NCI-H82 treated with DMSO at 0.1 percent for 48 hours (cell line): ENCODE results near the gene ANKS1B.

ENCODE experiments used
- DNase-seq: peaks from one replicate; lab custom pipeline; 2025; ENCODE audit not compliant: unreplicated experiment; lab: John Stamatoyannopoulos, UW

ANKS1B gene

DNA sequence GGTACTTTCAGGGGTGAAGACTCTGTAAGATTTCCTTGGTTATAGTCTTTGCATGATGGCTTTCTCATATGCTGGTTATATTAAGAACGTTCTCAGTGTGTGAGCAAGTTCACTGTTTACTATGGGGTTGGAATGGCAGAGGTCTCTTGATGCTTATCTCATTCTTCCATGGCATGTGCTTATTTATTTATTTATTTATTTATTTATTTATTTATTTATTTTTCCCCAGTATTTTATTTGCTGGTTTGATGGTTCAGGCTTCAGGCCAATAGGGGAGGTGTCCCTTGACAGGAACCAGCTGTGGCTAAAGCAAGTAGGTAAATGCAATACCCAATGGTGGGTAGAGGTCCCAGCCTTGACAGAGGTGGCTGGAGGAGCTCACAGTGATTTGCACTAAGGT, 498.5 kb downstream of the ANKS1B start:
- no peak for DNase-seq

DNA sequence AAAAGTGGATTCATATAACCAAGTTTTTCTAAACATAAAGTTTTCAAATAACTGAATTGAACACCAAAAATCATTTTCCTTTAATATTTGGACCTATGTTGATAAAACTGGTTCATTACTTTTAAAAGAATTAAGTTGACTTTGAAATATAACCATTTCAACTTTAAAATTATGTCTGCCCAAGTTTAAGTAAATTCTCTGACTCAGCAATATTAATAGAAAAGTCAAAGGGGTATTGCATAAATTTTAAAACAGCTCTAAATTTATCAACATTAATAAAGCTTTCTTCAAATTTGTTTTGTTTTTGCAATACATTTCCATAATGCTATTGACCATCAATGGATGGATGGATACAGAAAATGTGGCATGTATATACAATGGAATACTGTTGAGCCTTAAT, 505.6 kb downstream of the ANKS1B start:
- DNase-seq, result no peak

DNA sequence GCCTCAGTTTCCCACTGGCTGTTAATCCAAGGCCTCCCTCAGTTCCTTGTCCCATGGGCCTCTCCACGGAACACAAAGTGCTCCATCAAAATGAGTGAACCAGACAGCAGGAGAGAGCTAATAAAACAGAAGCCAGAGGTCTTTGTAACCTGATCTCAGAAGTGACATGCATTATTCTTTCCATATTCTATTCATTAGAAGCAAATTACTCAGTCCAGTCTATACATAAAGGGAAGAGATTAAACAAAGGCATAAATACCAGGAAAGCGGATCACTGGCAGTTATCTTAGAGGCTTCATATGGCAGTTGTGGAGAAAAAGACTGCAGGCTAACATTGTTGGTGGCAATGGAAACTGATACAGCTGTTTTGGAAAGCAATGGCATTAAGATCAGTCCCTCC, 507.8 kb downstream of the ANKS1B start:
- DNase-seq, result peak; percentile 14

DNA sequence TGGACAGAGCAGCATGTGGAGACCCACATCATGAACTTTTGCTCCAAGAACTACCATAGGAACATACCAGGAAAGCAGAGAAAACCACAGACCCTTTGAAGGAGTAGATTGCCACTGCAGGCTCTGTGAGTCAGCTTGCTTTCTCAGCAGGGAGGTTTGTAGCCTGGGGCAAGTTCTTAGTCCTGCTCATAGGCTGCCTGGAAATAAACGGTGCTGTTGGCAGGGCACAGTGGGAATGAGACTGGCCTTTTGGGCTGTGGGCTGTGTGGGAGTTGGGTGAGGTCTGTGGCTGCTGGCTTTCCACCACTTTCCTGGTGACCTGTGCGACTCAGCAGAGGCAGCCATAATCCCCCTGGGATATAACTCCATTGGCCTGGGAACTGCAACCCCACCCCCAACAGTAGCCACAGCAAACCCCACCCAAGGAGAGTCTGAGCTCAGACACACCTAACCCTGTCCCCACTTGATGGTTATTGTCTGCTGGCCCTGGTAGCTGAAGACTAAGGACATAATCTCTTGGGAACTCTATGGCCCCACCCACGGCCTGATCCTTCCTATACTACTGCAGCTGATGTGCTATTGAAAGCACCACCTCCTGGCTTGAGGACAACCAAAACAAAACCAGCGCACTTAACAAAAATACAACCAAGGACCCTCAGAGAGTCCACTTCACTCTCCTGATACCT, 529.2 kb downstream of the ANKS1B start:
- DNase-seq, result no peak

DNA sequence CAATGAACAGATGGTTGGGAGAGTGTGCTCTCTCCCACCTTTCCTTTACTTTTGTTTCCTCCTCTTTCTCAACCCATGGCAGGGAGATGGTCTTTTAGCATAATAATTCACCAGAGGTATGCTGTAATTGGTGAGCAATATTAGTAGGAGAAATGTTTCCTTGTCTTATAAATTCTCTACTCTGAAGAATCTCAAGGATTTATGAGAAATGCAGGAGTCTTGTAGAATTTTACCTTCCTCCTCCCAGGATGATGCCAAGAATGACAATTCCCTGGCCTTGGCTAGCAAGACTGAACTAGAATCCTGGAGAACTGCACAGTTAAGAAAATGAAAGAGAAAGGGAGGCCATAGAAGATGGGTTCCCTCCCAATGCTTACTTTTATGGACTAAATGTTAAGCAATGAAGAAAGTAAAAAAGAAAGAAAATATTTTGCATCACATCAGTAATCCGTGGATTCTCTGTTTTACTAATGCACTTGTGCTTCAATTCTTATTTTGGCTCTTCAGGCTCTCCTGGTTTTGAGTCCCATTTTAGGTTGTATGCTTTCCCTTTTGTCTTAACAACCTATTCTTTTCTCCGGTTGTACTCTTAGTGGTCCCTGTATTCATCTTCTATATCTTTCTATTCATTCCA, 530.1 kb downstream of the ANKS1B start:
- no peak for DNase-seq

DNA sequence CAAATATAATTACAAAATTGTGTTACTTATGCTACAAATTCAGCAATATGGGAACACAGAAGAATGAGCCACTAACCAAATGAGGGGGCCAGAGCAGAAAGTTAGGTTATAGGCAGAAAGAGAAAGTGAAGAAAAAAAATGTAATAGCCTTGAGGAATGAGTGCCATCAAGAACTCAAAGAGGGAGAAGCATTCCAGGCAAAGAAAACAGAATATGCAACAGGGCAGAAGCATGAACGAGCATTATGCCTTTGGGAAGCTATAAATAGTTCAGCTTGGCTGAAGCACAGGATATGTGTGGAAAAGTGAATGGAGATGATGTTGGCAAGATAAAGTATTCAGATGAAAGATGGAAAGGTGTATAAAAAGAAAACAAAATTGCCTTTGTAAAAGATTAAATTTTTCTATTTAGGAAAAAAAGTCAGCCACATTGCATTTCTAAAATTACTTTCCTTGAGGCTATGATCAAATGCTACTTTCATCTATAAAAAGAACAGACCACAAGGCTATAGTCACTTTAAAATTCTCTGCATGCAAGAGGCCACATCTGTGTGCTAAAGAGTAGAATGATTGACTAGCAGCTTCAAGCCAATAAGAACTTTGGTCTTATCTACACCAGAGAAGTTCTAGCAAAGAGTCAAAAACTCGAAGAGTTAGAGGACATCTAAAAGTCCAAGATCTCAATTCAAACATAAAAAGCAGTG, 530.7 kb downstream of the ANKS1B start:
- no peak for DNase-seq

DNA sequence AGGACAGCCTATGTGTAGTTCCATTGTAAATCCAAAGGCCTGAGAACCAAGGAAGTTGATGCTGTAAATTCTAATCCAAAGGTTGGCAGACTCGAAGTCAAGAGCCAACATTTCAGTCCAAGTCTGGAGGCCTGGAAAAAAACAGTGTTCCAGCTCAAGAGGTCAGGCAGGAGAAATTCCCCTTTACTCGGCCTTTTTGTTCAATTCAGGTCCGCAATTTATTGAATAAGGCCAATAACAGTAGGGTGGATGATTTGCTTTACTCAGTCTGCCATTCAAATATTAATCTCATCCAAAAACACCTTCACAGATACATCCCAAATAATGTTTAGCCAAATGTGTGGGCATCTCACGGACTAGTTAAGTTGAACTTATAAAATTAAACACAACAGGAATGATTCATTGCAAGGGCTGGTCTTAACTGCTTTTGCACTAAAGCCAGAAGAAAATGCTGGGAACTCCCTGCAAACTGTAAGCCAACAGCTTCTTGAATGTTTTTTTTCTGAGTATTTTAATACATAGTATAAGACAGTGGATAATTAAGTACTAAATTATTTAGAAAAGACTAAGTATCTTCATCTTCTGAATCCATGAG, 534.6 kb downstream of the ANKS1B start:
- DNase-seq, result no peak

DNA sequence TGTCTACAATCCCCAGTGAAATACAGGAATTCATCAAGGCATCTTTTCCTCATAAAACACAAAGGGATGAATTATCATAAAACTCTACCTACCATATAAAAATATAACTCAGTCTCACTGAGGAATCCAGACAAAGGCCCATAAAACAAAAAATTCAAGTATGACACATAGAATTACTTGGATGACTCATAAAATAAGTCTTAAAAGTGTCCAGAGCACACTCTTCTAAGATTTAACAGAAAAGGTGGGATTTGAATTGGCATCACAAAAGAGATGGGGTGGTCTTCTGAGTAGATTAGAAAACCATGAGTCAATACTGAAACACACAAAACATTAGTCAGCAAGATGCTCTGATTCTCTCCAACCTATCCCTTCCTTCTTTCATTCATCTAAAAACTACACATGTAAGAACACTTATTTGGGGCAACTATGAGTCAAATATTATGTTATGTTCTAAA, 539.8 kb downstream of the ANKS1B start:
- no peak for DNase-seq

DNA sequence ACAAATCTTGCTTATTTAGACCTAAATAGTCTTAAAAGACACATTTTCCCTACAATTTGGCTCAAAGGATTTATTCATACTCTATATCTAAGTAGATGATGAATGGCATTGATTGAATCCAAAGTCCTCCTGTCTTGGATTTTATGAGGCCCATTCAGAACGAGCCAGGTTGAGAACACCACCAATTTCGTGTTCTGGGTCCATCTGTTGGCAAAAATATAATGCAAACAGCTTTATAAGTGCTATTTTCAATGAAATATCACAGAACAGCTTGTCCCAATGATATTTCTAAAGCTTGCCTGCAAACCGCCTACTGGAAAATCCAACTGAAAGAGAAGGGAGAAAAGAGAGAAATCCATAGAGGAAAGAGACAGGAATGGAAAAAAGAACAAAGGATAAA, 542.0 kb downstream of the ANKS1B start:
- DNase-seq, result no peak

DNA sequence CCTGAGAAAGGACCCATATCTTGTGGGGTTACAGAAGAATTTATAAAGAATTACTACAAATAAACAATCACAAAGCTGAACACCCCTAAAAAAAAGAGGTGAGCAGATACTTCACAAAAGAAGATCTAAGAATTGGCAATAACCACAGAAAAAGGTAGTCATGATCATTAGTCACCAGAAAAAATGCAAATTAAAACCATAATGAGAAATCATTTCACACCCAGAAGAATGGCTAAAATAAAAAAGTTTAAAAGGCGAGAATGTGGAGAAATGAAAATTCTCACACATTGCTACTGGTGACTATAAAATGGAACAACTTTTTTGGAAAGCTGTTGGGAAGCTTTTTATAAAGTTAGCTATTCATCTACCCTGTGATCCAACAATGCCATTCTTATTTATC, 545.3 kb downstream of the ANKS1B start:
- DNase-seq, result no peak

DNA sequence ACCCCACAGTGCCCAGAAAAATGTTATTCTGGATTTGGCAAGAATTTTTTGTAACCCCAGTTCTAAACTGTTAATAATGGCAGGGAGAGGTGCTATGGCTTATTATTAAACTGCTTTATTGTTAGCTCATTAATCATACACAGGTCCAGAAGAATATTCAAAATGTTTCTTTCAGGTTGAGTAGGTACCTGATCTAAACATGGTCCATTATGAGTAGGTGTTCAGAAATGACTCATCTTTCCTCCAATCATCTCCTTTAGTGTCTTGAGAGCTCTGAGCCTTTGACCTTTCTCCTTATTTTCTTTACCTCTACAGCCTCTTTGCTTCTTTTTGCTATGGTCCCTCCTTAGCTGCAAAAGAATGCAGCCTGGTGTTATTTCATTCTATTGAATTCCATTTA, 548.2 kb downstream of the ANKS1B start:
- no peak for DNase-seq

DNA sequence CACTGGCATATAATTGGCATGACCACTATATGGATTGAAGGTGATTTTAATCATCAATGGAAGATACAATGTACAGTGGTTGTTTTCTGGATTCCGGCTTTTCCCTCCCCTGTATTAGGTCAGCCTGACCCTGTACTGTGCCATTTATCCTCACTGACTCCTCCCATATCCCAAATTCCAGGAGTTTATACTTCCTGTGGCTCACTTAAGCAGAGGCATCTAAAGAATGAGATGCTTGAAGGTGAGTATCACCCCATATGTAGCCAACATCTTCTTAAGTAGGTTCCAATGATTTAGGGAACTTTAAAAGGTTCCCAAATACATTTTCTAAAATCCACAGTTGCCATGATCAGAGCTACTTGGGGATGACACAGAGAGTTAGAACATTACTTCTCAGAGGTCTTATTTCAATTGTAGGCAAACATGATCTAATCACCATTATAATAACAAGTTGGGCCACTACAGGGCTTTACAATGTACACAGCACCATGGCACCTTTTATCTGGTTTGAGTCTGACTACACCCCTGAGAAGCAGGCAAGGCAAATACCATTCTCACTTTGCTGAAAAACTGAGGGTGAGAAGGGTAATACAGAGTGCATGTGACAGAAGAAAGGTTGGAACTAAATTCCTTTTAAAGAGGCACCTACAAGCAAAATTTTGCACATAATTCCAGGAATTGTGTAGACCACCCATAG, 549.5 kb downstream of the ANKS1B start:
- no peak for DNase-seq

DNA sequence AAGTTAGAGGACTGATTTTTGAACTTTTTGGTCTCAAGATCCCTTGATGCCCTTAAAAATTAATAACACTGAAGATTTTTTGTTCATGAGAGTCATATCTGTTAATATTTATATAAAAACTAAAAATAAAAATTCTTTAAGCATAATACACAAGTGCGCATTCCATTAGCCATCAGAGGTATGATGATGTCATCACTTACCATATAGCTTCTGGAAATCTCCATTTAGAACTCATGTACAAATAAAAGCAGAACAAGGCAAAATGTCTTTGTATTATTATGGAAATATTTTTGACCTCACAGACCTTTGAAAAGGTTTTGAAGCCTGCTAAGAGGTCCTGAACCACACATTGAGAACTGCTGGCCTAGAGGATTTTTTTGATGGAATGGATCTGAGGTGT, 551.6 kb downstream of the ANKS1B start:
- no peak for DNase-seq

DNA sequence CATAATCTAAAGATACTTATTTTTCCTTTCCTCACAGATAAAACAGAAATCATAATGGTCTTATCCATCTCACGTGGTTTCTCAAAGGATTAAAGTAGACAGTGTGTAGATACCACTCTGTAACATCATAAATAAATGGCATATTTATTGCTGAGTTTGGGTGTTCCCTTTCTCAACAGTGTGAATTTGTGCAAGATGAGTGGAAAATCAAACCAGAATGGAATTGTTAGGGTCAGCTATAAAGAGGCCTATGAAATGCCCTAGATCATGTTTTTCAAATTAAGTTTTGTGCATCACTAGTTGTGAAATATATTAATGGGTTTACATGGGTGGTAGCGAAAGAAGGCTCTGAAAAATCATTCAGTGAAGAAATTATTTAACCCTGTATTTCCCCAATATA, 553.5 kb downstream of the ANKS1B start:
- no peak for DNase-seq

DNA sequence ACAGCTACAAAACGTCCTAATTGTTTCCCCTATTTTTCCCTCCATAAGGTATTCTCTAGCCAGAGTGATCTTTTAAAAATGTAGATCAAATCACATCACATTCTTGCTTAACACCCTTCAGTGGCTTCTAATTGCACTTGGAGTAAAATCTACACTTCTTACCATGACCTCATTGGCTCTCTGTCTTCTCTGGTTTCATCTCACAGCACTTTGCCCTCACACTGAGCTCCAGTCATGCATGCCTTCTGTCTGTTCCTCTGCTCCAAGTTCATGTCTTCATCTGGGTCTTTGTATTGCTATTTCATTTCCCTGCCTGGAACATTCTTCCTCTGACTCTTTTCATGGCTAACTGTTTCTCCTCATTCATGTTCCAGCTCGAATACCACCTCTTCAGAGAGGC, 557.6 kb downstream of the ANKS1B start:
- DNase-seq, result no peak

DNA sequence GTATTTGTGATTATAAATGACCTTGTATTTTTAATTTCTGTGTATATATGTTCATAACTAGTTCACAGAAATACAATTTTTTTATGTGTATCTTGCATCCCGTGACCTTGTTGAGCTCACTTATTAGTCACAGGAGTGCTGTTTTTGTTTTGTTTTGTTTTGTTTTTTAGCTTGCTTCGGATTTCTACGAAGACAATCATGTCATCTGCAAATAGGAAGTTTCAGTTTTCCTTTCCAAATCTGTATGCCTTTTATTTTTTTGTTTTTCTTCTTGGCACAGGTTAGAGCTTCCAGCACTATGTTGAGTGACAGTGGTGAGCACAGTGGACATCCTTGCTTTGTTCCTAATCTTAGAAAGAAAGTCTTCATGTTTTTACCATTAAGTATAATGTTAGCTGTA, 566.4 kb downstream of the ANKS1B start:
- no peak for DNase-seq

DNA sequence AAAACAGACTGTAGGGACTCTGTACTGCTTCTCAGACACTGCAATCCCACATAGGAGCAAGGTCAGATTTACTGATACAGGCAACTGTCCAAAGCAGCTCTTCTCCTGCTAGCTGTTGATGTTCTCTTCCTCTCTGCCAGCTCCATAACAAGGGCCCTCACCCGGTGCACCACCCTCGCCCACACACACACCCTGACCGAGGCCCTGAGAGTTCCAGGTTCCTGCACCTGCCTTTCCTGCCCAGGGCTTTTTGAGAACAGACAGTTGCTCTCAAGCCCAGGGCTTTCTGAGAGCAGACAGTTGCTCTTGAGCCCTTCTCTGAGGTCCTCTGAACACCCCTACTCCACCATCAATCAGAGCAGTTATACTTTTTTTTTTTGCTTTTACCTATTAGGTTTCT, 571.0 kb downstream of the ANKS1B start:
- no peak for DNase-seq

DNA sequence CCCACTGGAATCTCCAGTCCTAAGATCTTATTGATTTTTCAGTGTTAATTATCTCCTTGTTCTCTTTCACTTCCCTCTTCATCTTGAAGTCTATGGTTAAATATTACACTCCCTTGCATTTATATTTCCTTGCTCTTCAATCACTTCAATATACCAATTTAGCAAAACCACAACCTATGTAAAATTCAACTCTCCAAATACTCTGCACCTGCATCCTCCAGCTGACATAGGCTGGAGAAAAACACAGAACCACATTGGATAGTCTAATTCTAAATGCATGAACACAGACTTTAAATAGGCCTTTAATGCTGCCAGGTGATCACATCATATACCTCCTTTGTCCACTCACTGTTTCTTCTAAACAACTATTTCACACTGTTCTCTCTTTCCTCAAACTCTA, 591.0 kb downstream of the ANKS1B start:
- DNase-seq, result no peak

DNA sequence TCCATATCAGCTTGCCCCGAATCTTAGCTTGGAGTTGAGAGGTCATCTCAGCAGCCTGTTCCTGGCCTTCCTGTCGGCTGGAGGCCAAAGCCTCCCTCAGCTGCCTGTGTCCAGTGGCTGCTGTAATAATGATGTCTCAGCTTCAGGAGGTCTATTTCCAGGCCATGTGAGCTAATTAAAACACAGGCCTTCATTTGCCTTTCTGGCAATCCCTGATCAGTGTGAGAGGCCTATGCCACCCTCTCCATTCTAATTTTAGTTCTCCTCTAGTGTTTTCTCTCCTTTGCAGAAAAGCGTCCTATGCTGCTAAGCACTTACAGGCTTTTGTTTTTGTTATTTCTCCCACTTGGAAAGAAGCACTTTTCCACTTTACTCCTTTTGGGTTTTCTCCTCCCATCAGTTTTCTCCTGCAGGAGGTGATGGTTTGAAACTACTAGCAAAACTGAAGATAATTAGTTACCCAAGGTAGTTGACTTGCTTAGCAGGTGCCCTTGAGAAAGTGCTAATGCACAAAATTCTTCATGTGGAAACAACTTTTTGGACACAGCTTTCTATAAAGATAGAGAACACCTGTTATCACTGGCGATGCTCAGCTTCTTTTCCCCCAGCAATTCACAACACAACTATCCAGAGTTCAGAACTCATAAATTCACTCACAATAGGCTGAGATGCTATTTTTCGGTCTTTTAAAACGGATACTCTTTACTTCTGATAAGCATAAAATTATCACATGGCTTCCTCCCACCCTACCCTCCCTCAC, 592.5 kb downstream of the ANKS1B start:
- no peak for DNase-seq

DNA sequence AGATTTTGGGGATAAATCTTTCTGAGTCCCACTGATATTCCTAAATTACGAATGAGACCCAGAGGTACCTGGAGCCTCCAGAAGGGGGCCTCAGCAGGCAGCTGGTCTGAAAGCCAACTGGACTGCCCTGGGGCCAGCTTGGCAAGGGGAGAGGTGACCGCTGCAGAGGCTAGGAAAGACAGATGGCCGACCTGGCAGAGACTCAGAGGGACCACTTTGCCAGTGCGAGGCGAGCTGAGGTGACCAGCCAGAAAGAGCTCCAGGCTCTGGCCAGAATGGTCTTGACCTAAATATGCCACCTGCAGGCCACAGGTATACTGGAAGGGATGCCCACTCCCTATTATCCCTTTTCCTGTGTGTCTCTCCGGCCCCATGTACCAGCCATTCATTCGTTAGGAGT, 594.0 kb downstream of the ANKS1B start:
- no peak for DNase-seq

DNA sequence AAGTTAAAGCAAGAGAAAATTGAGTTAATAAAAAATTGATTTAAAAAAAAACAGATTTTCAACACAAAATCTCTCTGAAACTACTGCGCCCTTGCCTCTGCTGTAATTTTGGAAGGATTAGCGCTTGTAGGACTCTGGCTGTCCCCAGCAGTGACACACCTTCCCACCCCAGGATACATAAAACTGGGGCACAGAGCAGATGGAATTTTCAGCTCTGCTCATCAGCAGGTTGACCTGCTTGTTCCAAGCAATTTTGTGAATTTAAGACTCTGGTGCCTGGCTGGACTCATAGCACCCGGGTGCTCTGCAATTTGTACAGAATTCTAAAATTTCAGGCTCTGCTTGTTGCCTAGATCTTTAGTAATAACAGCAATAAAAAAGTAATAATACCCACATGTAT, 595.0 kb downstream of the ANKS1B start:
- no peak for DNase-seq
